ENCODE results near the gene MYH14.

DNA sequence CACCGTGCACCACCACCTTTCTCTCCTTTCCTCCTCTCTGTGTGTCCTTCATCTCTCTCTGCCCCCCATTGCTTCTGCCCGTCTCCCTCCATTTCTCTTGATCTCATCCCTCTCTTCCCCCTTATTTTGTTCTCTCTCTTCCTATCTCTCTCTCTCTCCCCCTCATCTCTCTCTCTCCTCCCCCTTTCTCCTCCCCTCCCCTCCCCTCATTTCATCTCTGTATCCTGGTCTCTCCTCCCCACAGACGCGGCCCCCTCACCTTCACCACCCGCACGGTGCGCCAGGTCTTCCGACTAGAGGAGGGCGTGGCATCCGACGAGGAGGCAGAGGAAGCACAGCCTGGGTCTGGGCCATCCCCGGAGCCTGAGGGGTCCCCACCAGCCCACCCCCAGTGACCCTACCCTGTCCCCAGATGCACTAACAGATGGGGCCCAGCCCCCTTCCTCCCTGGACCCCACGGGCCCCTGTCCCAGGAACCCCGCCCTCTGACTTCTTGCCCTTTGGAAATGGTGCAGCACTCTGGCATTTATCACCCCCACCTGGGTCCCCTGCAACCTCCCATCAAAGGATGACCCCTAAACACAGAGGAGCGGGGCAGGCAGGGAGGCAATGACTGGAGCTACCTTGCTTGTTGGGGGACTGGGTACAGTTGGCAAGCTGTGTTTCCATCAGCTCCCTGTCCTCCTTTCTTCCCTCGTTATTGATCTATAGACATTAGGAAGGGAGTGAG is 106.1 kb downstream of the MYH14 start:
- TF ChIP-seq, protein P1, sequence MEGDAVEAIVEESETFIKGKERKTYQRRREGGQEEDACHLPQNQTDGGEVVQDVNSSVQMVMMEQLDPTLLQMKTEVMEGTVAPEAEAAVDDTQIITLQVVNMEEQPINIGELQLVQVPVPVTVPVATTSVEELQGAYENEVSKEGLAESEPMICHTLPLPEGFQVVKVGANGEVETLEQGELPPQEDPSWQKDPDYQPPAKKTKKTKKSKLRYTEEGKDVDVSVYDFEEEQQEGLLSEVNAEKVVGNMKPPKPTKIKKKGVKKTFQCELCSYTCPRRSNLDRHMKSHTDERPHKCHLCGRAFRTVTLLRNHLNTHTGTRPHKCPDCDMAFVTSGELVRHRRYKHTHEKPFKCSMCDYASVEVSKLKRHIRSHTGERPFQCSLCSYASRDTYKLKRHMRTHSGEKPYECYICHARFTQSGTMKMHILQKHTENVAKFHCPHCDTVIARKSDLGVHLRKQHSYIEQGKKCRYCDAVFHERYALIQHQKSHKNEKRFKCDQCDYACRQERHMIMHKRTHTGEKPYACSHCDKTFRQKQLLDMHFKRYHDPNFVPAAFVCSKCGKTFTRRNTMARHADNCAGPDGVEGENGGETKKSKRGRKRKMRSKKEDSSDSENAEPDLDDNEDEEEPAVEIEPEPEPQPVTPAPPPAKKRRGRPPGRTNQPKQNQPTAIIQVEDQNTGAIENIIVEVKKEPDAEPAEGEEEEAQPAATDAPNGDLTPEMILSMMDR (IDR thresholded peaks at IDR 0.05; ENCODE audit: low read depth, low read length): no peak
- no peak for TF ChIP-seq EZH2phosphoT487 (IDR thresholded peaks at IDR 0.05; ENCODE audit: low read depth)
